ENCODE measurements around the gene LEP.
"Not testable (repeated sequence)": the region's sequence is repeated elsewhere in the genome, so short reads cannot be mapped to it uniquely, and the experiment has no call there.

Gene LEP

GRCh38 chr7:128234476-128235026 is 6.5 kb upstream of the LEP start:
- Histone ChIP-seq H3K9ac (ENCODE audit: low read length) (no peak overlapping the region), H4K8ac (ENCODE audit: low read length) (no peak overlapping the region), H4K91ac (ENCODE audit: low read length) (no peak overlapping the region), H2BK120ac (ENCODE audit: low read depth, low read length) (no peak overlapping the region), H2AK5ac (ENCODE audit: low read length, severe bottlenecking) (no peak overlapping the region), H2BK5ac (ENCODE audit: low read depth, low read length, poor library complexity, severe bottlenecking) (no peak overlapping the region), H3K27me3 (ENCODE audit: control insufficient read depth in 1 of 2, insufficient read depth in 1 of 2, low read length in 2 of 2) (peaks cover 22 to 37% of the 10 kb centered on the region in 2 experiments), H3K4ac (ENCODE audit: low read depth in 1 of 2, low read length in 2 of 2) (no peak overlapping the region), H2AFZ (ENCODE audit: low read depth, low read length) (no peak overlapping the region), H3K23ac (ENCODE audit: low read length in 2 of 2) (no peak overlapping the region), H3K36me3 (ENCODE audit: control insufficient read depth in 1 of 2, insufficient read depth in 2 of 2, low read depth in 1 of 2, low read length in 2 of 2) (no peaks in the 10 kb centered on the region), H3K14ac (ENCODE audit: low read length in 2 of 2) (no peak overlapping the region), H2BK12ac (ENCODE audit: low read length in 2 of 2) (no peak overlapping the region), H2BK15ac (ENCODE audit: low read depth, poor library complexity, severe bottlenecking) (no peak overlapping the region), H3K4me2 (ENCODE audit: low read length, poor library complexity, severe bottlenecking) (no peak overlapping the region), H3K79me1 (replicated peaks; ENCODE audit: low read length, poor library complexity, severe bottlenecking) (no peaks in the 10 kb centered on the region), H3K18ac (ENCODE audit: low read depth in 1 of 2, low read length in 2 of 2) (no peak overlapping the region), H3K27ac (ENCODE audit: low read length, poor library complexity, severe bottlenecking) (no peak overlapping the region), H3K4me1 (ENCODE audit: control insufficient read depth, insufficient read depth, low read depth, low read length) (peaks cover 2% of the 10 kb centered on the region), H3K4me3 (ENCODE audit: insufficient read depth in 1 of 2, low read depth in 1 of 2, low read length in 2 of 2) (no peak overlapping the region), H3K9me3 (ENCODE audit: control insufficient read depth, low read length) (peaks cover 8% of the 10 kb centered on the region)
- DNase-seq = no peak
- WGBS = 86% methylated on average over 9 of the region's 9 CpGs

GRCh38 chr7:128235471-128235870 is 5.6 kb upstream of the LEP start:
- Histone ChIP-seq H3K79me1 (replicated peaks; ENCODE audit: low read length, poor library complexity, severe bottlenecking) (no peaks in the 10 kb centered on the region), H3K9ac (ENCODE audit: low read length) (no peak overlapping the region), H3K4me2 (ENCODE audit: low read length, poor library complexity, severe bottlenecking) (no peak overlapping the region), H4K91ac (ENCODE audit: low read length) (no peak overlapping the region), H3K18ac (ENCODE audit: low read depth in 1 of 2, low read length in 2 of 2) (no peak overlapping the region), H3K4ac (ENCODE audit: low read depth in 1 of 2, low read length in 2 of 2) (no peak overlapping the region), H2BK5ac (ENCODE audit: low read depth, low read length, poor library complexity, severe bottlenecking) (no peak overlapping the region), H4K8ac (ENCODE audit: low read length) (no peak overlapping the region), H2AFZ (ENCODE audit: low read depth, low read length) (no peak overlapping the region), H3K14ac (ENCODE audit: low read length in 2 of 2) (no peak overlapping the region), H3K27me3 (ENCODE audit: control insufficient read depth in 1 of 2, insufficient read depth in 1 of 2, low read length in 2 of 2) (peaks cover 18 to 28% of the 10 kb centered on the region in 2 experiments), H3K9me3 (ENCODE audit: control insufficient read depth, low read length) (peaks cover 17% of the 10 kb centered on the region), H3K27ac (ENCODE audit: low read length, poor library complexity, severe bottlenecking) (no peak overlapping the region), H2AK5ac (ENCODE audit: low read length, severe bottlenecking) (no peak overlapping the region), H3K23ac (ENCODE audit: low read length in 2 of 2) (no peak overlapping the region), H2BK120ac (ENCODE audit: low read depth, low read length) (no peak overlapping the region), H3K36me3 (ENCODE audit: control insufficient read depth in 1 of 2, insufficient read depth in 2 of 2, low read depth in 1 of 2, low read length in 2 of 2) (no peaks in the 10 kb centered on the region), H3K4me1 (ENCODE audit: control insufficient read depth, insufficient read depth, low read depth, low read length) (no peaks in the 10 kb centered on the region), H2BK12ac (ENCODE audit: low read length in 2 of 2) (no peak overlapping the region), H3K4me3 (ENCODE audit: insufficient read depth in 1 of 2, low read depth in 1 of 2, low read length in 2 of 2) (no peak overlapping the region), H2BK15ac (ENCODE audit: low read depth, poor library complexity, severe bottlenecking) (no peak overlapping the region)
- no peak for DNase-seq
- 78% methylated on average over 7 of the region's 7 CpGs for WGBS

GRCh38 chr7:128236924-128237586 is 4.0 kb upstream of the LEP start:
- H2BK15ac ChIP-seq (ENCODE audit: low read depth, poor library complexity, severe bottlenecking) = no peak overlapping the region
- no peak overlapping the region for H2AFZ ChIP-seq (ENCODE audit: low read depth, low read length)
- peaks cover 19 to 32% of the 10 kb centered on the region in 2 experiments for H3K27me3 ChIP-seq (ENCODE audit: control insufficient read depth in 1 of 2, insufficient read depth in 1 of 2, low read length in 2 of 2)
- H3K9ac ChIP-seq (ENCODE audit: low read length) = peak overlapping the region; percentile 48
- H3K79me1 ChIP-seq (replicated peaks; ENCODE audit: low read length, poor library complexity, severe bottlenecking) = no peaks in the 10 kb centered on the region
- H2BK120ac ChIP-seq (ENCODE audit: low read depth, low read length) = no peak overlapping the region
- H2BK12ac ChIP-seq (ENCODE audit: low read length in 2 of 2) = no peak overlapping the region
- peak; percentile 94 for DNase-seq
- no peak overlapping the region for H4K91ac ChIP-seq (ENCODE audit: low read length)
- H3K23ac ChIP-seq (ENCODE audit: low read length in 2 of 2) = no peak overlapping the region
- H3K9me3 ChIP-seq (ENCODE audit: control insufficient read depth, low read length) = peaks cover 18% of the 10 kb centered on the region
- H2AK5ac ChIP-seq (ENCODE audit: low read length, severe bottlenecking) = no peak overlapping the region
- H3K4me1 ChIP-seq (ENCODE audit: control insufficient read depth, insufficient read depth, low read depth, low read length) = no peaks in the 10 kb centered on the region
- H2BK5ac ChIP-seq (ENCODE audit: low read depth, low read length, poor library complexity, severe bottlenecking) = no peak overlapping the region
- H3K4me3 ChIP-seq (ENCODE audit: insufficient read depth in 1 of 2, low read depth in 1 of 2, low read length in 2 of 2) = no peak overlapping the region
- peak overlapping the region in 1 of 2 experiments; percentile 55 for H3K18ac ChIP-seq (ENCODE audit: low read depth in 1 of 2, low read length in 2 of 2)
- H3K27ac ChIP-seq (ENCODE audit: low read length, poor library complexity, severe bottlenecking) = no peak overlapping the region
- no peak overlapping the region for H3K4ac ChIP-seq (ENCODE audit: low read depth in 1 of 2, low read length in 2 of 2)
- H3K14ac ChIP-seq (ENCODE audit: low read length in 2 of 2) = no peak overlapping the region
- H3K36me3 ChIP-seq (ENCODE audit: control insufficient read depth in 1 of 2, insufficient read depth in 2 of 2, low read depth in 1 of 2, low read length in 2 of 2) = no peaks in the 10 kb centered on the region
- WGBS = 75% methylated on average over 1 of the region's 1 CpG
- peak overlapping the region; percentile 87 for H4K8ac ChIP-seq (ENCODE audit: low read length)
- no peak overlapping the region for H3K4me2 ChIP-seq (ENCODE audit: low read length, poor library complexity, severe bottlenecking)

GRCh38 chr7:128239146-128239545 is 1.9 kb upstream of the LEP start:
- H3K79me1 ChIP-seq (replicated peaks; ENCODE audit: low read length, poor library complexity, severe bottlenecking); H2AK5ac ChIP-seq (ENCODE audit: low read length, severe bottlenecking); H4K91ac ChIP-seq (ENCODE audit: low read length); H3K4me2 ChIP-seq (ENCODE audit: low read length, poor library complexity, severe bottlenecking); H2BK15ac ChIP-seq (ENCODE audit: low read depth, poor library complexity, severe bottlenecking); DNase-seq; H2BK5ac ChIP-seq (ENCODE audit: low read depth, low read length, poor library complexity, severe bottlenecking); H3K4ac ChIP-seq (ENCODE audit: low read depth in 1 of 2, low read length in 2 of 2); H3K36me3 ChIP-seq (ENCODE audit: control insufficient read depth in 1 of 2, insufficient read depth in 2 of 2, low read depth in 1 of 2, low read length in 2 of 2); H3K14ac ChIP-seq (ENCODE audit: low read length in 2 of 2); H3K27ac ChIP-seq (ENCODE audit: low read length, poor library complexity, severe bottlenecking); H2BK120ac ChIP-seq (ENCODE audit: low read depth, low read length); H2AFZ ChIP-seq (ENCODE audit: low read depth, low read length); H3K4me1 ChIP-seq (ENCODE audit: control insufficient read depth, insufficient read depth, low read depth, low read length); H2BK12ac ChIP-seq (ENCODE audit: low read length in 2 of 2); H3K18ac ChIP-seq (ENCODE audit: low read depth in 1 of 2, low read length in 2 of 2); H3K9ac ChIP-seq (ENCODE audit: low read length); H4K8ac ChIP-seq (ENCODE audit: low read length); H3K4me3 ChIP-seq (ENCODE audit: insufficient read depth in 1 of 2, low read depth in 1 of 2, low read length in 2 of 2); H3K23ac ChIP-seq (ENCODE audit: low read length in 2 of 2): not testable (repeated sequence)
- Histone ChIP-seq H3K9me3 (ENCODE audit: control insufficient read depth, low read length) (peaks cover 18% of the 10 kb centered on the region), H3K27me3 (ENCODE audit: control insufficient read depth in 1 of 2, insufficient read depth in 1 of 2, low read length in 2 of 2) (peaks cover 8 to 40% of the 10 kb centered on the region in 2 experiments)
- 86% methylated on average over 7 of the region's 7 CpGs for WGBS
